ENCODE data around the gene ZMYND19. TPM values are rescaled to one million over a fixed set of nuclear protein-coding genes. Genes with fewer than 3 reads are reported as not detected.

Gene ZMYND19
- total RNA-seq, 1 experiment from 2014 or later = 79.2 TPM

DNA sequence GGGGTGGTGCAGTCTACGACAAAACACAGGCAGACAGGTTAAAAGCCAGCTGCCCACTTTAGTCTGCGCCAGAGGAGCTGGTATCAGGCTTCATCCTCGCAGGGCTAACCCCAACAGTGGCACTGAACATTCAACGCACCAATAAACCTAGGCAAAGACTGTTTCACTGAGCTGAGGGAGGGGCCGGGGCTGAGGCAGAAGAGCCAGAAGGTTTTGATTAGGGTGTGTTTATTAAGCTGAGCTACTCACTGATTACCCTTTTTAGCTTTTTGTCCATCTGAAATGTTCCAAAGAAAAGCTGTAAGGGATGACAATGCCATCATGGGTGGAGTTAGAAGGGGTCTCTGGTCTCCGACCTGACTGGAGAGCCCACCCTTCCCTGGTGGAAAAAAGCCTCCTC, 1.4 kb downstream of the ZMYND19 start:
- Histone ChIP-seq H2BK120ac (ENCODE audit: low read depth, low read length, poor library complexity, severe bottlenecking) (no peak overlapping the region), H2AFZ (ENCODE audit: low read length) (no peak overlapping the region), H3K79me2 (ENCODE audit: insufficient read depth, low read length) (peaks cover 4% of the 10 kb centered on the region; the same call in 1 of the 2 replicates), H3K18ac (ENCODE audit: insufficient read length, low read depth, low read length) (no peak overlapping the region), H4K91ac (ENCODE audit: insufficient read length, low read depth, low read length) (no peak overlapping the region), H3K14ac (ENCODE audit: insufficient read depth, low read length) (no peak overlapping the region), H4K5ac (ENCODE audit: insufficient read length, low read depth, low read length) (no peak overlapping the region), H3K23me2 (ENCODE audit: insufficient read length, low read depth, low read length, poor library complexity, severe bottlenecking) (peaks cover 9% of the 10 kb centered on the region), H3K9me3 (ENCODE audit: control insufficient read depth, low read depth, low read length) (no peaks in the 10 kb centered on the region), H3K4me2 (ENCODE audit: insufficient read depth, insufficient read length, low read length) (peak overlapping the region; percentile 95), H3K56ac (ENCODE audit: insufficient read length, low read depth, low read length) (no peak overlapping the region), H4K8ac (replicated peaks; ENCODE audit: insufficient read length, low read depth, low read length) (no peak overlapping the region), H3K23ac (ENCODE audit: insufficient read length, low read depth, low read length) (no peak overlapping the region), H2BK20ac (ENCODE audit: low read depth, low read length, poor library complexity, severe bottlenecking) (no peak overlapping the region), H3K9ac (ENCODE audit: extremely low read depth, insufficient read length, low read length) (peak overlapping the region; percentile 80), H2BK15ac (ENCODE audit: low read depth, low read length) (no peak overlapping the region), H3T11ph (ENCODE audit: low read length) (no peak overlapping the region), H3K27me3 (ENCODE audit: insufficient read depth, low read length) (no peaks in the 10 kb centered on the region), H3K4me1 (ENCODE audit: insufficient read depth, low read length) (peaks cover 4% of the 10 kb centered on the region; the same call in 1 of the 2 replicates), H2BK5ac (ENCODE audit: insufficient read length, low read length) (no peak overlapping the region), H3K27ac (ENCODE audit: insufficient read length, low read depth, low read length) (no peak overlapping the region), H3K4ac (ENCODE audit: low read depth, low read length) (no peak overlapping the region), H2BK12ac (ENCODE audit: insufficient read length, low read depth, low read length) (no peak overlapping the region), H3K79me1 (ENCODE audit: insufficient read depth, low read depth, low read length, poor library complexity, severe bottlenecking) (peaks cover 6% of the 10 kb centered on the region), H4K20me1 (ENCODE audit: control insufficient read depth, insufficient read depth, insufficient read length) (no peaks in the 10 kb centered on the region), H2AK5ac (ENCODE audit: insufficient read length, low read length) (no peak overlapping the region)
- Mint-ChIP-seq H3K36me3 (ENCODE audit: insufficient read depth in 1 of 3, low read depth in 3 of 3) (peaks cover 22 to 55% (median 45%) of the 10 kb centered on the region in 3 experiments; a peak in 6 of 7 replicates), H3K4me1 (peaks cover 5 to 14% of the 10 kb centered on the region in 2 experiments; a peak in 3 of 4 replicates), H3K27ac (no peak overlapping the region), H3K9me3 (no peaks in the 10 kb centered on the region; a peak in 1 of 5 replicates), H3K4me3 (peak overlapping the region; percentile 81 to 90), H3K27me3 (ENCODE audit: low read depth) (peaks cover 11% of the 10 kb centered on the region)
- WGBS (ENCODE audit: extremely low coverage, insufficient read length, low lambda C conversion rate) = no CpG with 5 or more reads among the region's 6 CpGs
- no peak for DNase-seq
- TF ChIP-seq CTCF (conservative IDR thresholded peaks at IDR 0.05) = no peak

Measured in H9 (cell line).